ENCODE results near the gene PGGT1B.

PGGT1B gene

DNA sequence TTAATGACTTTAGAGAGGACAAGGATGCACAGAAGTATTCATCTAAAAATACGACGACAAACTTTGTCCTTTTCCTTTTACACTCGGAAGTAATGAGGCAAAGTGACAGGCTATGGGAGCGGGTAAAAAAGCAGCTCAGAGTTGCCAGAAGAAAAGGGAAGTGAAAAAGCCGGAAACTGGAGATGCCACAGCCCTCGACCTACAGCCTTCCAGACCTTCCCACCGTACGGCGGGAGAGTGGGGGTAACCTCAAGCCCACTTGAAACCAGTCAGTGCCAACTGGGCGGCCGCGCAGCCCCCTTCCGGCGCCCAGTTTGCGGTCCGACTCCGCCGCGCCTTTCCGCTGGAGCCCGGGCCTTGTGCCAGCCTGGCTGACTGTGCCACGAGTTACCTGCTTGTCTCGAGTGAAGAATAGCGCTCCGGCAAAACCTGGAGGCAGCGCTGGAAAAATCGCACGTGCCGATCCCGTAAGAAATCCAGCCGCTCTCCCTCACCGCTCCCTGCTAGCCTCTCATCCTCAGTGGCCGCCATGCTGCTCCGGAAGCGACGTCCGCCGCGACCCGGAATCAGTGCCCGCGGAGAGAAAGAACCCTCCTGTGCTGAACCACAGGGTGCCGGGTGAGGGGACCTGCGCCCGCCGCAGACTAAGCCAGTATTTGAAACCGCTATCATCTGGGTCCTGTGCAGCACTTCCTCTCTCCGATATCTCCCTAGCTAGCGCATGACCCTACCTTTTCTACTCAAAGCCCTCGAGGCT is at the start of gene PGGT1B:
PGGT1B (minus strand) TSS at position 557 of the 757 bp plus-strand sequence; CDS start at position 531, 26 bp downstream.
- DNase-seq (ENCODE audit: extremely low spot score) = peak; percentile 77
- ChIA-PET POLR2A (no interaction called here), CTCF (interaction anchor here (0.7 to 2.7 kb wide), 10 partner anchors 9 to 807 kb away, joined by 3 to 9 read pairs (median 3); no protein-coding TSS in a partner anchor)
- TF ChIP-seq CTCF (IDR thresholded peaks at IDR 0.05; ENCODE audit: control extremely low read depth, extremely low read depth, low read depth, missing control alignments) = no peak

DNA sequence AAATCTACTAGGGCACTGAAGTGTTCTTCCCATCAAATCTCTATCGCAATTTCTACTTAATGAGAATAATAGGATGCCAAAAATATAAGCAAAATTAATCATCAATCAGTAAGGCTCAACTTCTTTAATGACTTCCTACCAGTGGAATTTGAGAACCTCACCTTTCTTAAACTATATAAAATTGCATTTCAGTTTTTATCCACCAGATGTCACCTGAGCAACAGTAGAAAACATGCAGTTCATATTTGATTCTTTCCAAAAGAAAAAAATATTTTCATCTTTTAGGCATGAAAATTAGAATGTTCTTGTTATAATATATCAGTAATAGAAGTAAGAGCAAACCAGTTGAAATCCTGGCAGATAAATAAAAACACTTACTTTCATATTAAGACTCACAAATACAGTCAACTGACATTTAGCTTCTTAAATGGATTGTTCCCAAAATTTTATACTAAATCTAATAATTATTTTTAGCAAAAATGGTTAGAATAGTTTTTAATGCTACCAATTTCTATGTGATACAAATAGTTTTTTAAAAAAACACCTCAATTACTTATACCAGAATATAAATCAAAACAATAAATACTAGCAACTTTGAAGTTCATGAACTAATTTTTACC is 47.2 kb upstream of the PGGT1B start:
- POLR2A ChIA-PET = no interaction called here
- no peak for DNase-seq (ENCODE audit: extremely low spot score)
- CTCF ChIA-PET = interaction anchor here (0.6 to 10.3 kb wide), 46 partner anchors 10 to 767 kb away, joined by 3 to 111 read pairs (median 4); partner anchors contain the start of genes CCDC112, TICAM2 and TMED7
- peak; percentile 52 for TF ChIP-seq CTCF (IDR thresholded peaks at IDR 0.05; ENCODE audit: control extremely low read depth, extremely low read depth, low read depth, missing control alignments)

GRCh38 chr5:115308815-115309214 is 46.1 kb upstream of the PGGT1B start:
- POLR2A ChIA-PET = no interaction called here
- DNase-seq (ENCODE audit: extremely low spot score) = no peak
- no peak for TF ChIP-seq CTCF (IDR thresholded peaks at IDR 0.05; ENCODE audit: control extremely low read depth, extremely low read depth, low read depth, missing control alignments)
- CTCF ChIA-PET = interaction anchor here (0.6 to 10.3 kb wide), 43 partner anchors 9 to 768 kb away, joined by 3 to 111 read pairs (median 5); partner anchors contain the start of genes CCDC112, TICAM2 and TMED7

- no peak for DNase-seq (ENCODE audit: extremely low spot score)
- CTCF ChIA-PET = interaction anchor here (1.0 to 10.3 kb wide), 6 partner anchors 9 to 269 kb away, joined by 3 to 111 read pairs (median 5); partner anchors contain the start of genes CCDC112 and FEM1C
- TF ChIP-seq CTCF (IDR thresholded peaks at IDR 0.05; ENCODE audit: control extremely low read depth, extremely low read depth, low read depth, missing control alignments) = no peak
- POLR2A ChIA-PET = no interaction called here
These were observed 43.4 kb upstream of the PGGT1B start for GRCh38 chr5:115306011-115306536.

- no peak for TF ChIP-seq CTCF (IDR thresholded peaks at IDR 0.05; ENCODE audit: control extremely low read depth, extremely low read depth, low read depth, missing control alignments)
- ChIA-PET POLR2A (no interaction called here), CTCF (interaction anchor here (1.1 to 10.3 kb wide), 4 partner anchors 240 to 297 kb away, joined by 3 to 111 read pairs (median 5); partner anchors contain the start of gene FEM1C)
- no peak for DNase-seq (ENCODE audit: extremely low spot score)
These were observed 41.8 kb upstream of the PGGT1B start for GRCh38 chr5:115304496-115304895.

- ChIA-PET CTCF (interaction anchor here (1.6 to 4.2 kb wide), 2 partner anchors 10 to 276 kb away, joined by 6 to 33 read pairs; no protein-coding TSS in a partner anchor), POLR2A (no interaction called here)
- TF ChIP-seq CTCF (IDR thresholded peaks at IDR 0.05; ENCODE audit: control extremely low read depth, extremely low read depth, low read depth, missing control alignments) = no peak
- no peak for DNase-seq (ENCODE audit: extremely low spot score)
These were observed 36.1 kb upstream of the PGGT1B start for GRCh38 chr5:115298811-115299210.

Data from GM10248 (cell line).